Putamen (tissue), 1 donor: ENCODE data around the gene PBRM1.

Experiments used
- DNase-seq: peaks from one replicate; pipeline ENCODE4 v3.0.0-alpha.2; 2016; ENCODE audit warnings: low spot score

The PBRM1 gene

GRCh38 chr3:52670621-52671521 is 14.8 kb downstream of the PBRM1 start:
- DNase-seq, result no peak

DNA sequence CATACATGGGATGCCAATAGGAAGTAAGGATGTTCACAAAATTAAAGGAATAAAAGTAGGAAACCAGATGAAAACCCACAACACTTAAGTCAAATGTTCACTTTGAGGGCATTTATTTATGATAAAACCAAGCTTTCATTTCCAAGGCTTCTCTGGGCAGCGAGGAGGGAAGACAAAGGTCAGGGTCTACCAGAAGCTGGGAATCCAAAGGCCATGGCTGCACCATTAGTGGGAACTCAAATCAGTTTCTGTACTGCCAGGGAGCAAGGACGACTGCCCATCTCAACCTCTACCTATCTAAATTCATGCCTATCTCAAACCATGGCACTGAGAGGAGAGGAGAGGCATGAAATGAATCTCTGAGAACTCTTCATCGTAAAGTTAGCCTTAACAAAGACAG is 22.6 kb downstream of the PBRM1 start:
- DNase-seq, result no peak

GRCh38 chr3:52660046-52660445 is 25.7 kb downstream of the PBRM1 start:
- DNase-seq, result no peak

- DNase-seq, result no peak
Observed at GRCh38 chr3:52655895-52656294, 29.8 kb downstream of the PBRM1 start.

DNA sequence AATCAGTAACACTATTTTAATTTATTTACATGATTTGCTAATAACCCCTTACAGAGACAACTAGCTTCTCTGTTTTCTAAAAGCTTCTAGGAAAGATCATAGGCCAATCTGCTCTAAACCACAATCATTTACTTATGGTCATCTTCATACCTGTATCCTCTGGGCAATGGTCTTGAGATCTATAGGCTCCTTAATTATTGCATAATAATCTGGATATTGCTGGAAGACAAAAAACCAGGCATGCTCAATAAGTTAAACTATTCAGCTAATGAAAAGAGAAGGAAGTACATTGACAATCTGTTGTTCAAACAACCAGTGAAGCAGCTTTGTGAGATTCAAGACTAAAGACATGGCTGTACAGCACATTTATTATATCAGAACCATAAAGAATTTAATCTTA is 34.1 kb downstream of the PBRM1 start:
- no peak for DNase-seq

DNA sequence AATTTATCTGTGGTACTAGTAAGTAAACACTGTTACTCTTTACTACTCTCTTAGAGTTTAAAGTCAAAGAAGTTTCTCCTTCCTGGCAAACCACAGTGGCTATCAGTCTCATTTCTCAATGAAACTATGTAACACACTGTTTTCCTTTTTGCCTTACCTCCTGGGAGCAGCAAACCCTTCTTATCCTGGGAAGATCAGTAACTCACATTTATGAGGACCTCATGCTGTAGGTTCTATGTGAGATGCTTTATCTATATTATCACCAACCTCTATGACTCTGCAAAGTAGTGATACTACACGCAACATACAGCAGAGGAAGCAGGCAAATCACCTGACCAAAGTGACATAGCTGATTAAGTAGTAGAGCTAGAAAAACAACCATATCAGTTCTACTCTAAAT is 35.3 kb downstream of the PBRM1 start:
- no peak for DNase-seq

- no peak for DNase-seq
Observed at GRCh38 chr3:52649461-52650210, 36.1 kb downstream of the PBRM1 start.

DNA sequence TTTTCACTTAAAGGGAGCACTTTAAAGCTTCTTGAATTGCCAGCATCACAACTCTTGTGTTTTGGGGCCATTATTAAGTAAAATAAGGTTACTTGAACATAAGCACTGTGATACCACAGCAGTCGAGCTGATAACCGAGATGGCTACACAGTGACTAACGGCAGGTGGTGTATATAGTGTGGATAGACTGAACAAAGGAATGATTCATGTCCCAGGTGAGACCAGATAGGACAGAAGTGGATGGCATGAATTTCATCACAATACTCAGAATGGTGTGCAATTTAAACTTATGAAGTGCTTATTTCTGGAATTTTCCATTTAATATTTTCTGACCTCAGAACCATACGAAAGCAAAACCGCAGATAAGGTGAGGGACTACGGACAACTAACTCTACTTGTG is 40.2 kb downstream of the PBRM1 start:
- DNase-seq, result no peak

DNA sequence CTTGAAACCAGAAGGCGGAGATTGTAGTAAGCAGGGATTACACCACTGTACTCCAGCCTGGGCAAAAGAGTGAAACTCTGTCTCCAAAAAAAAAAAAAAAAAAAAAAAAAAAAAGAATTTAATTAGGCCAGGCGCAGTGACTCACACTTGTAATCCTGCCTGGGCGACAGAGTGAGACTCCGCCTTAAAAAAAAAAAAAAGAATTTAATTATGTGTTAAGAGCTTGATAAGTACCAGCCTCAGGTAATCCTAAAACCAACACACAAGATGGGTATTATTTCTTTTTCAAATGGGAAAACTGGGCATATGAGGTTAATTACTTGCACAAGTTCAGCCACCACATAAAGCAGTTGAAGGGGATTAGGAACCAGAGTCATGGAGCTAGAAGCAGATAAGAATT is 49.0 kb downstream of the PBRM1 start:
- no peak for DNase-seq

DNA sequence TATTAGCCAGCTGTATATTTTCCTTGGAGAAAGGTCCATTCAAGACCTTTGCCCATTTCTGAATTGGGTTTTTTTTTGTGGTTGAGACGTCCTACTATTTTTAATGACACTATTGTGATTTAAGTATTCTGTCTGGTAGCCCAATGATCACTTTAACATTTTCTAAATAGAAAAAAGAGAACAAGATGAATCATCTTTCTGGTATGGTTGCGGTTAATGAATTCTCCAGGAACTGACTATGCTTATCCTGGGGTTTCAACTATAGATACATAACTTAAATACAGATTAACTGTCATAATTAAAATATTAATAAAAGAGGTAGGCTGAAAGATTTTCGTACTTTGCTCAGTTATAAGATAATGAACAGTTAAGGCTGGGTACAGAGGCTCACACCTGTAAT is 51.9 kb downstream of the PBRM1 start:
- no peak for DNase-seq

DNA sequence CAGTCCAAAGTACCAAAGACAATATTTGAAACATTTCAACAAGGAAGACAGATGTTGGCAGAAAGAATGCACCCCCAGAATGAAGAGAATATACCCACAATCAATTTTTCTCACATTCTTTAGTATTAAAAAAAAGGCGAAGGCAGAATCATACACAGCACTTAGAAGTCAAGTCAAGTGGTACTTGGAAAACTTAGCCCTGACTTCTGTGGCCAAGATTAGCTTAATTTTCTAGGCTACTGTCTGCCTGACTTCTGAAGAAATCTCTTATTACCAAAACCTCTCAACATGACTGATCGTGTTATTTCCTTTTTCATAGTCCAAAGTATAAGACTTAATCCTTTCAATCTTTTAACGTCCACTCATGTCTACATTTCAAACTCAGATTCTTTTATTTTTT is 60.7 kb downstream of the PBRM1 start:
- no peak for DNase-seq

- no peak for DNase-seq
Observed at GRCh38 chr3:52623234-52623792, 62.4 kb downstream of the PBRM1 start.

- DNase-seq, result no peak
Observed at GRCh38 chr3:52620580-52620979, 65.1 kb downstream of the PBRM1 start.

GRCh38 chr3:52615166-52615565 is 70.5 kb downstream of the PBRM1 start:
- DNase-seq, result no peak

DNA sequence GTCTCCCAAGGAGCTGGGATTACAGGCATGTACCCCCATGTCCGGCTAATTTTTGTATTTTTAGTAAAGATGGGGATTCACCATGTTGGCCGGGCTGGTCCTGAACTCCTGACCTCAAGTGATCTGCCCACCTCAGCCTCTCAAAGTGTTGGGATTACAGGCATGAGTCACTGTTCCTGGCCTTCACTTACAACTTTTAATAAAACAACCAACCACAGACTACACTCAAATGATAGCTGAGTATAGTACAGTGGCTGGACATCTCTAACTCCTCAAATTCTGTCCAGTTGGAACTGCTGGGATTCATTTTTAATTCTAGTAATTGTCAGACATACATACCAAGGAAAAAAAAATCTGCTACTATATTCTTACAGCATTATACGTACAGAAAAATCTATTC is 71.0 kb downstream of the PBRM1 start:
- no peak for DNase-seq

DNA sequence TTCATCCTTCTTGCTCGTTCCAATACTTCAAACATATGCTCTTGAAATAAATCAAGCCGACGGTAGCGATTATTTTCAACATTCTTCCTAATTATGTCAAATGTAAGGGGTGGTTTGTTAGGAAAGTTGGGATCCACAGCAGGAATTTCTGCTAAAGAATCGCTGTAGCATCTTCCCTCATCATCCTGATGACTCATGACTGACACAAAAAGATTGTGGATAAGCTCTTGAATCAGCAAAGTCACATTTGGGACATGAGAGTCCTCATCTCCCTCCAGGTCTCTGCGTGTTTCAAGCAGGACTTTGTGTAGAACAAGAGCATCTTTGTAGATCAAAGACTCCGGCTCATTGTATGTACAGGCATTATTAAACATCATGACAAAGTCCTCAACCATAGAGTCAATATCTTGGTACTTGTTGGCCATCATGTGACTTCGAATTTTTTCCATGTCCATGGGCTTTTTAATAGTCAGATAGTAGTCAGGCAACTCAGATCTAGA is 76.3 kb downstream of the PBRM1 start:
- peak; percentile 18 for DNase-seq

DNA sequence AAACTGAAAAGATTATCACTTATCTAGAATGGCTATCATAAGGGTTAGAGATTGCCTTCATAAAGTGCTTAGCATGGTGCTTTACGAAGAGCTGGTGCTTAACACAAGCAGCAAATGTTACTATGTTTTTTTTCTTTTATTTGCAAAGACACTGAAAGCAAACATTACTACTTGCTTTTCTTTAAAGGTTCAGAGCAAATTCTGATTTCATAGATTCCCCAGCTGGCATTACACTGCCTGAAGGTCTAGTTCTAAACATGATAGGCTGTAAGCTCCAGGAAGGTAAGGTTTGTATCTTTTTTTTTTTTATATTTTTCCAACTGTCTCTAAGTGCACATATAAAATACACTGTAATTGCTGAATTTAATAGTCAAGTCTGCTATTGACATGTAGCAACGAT is 77.4 kb downstream of the PBRM1 start:
- no peak for DNase-seq

GRCh38 chr3:52606373-52607085 is 79.2 kb downstream of the PBRM1 start:
- DNase-seq, result peak; percentile 21

GRCh38 chr3:52600258-52600657 is 85.5 kb downstream of the PBRM1 start:
- no peak for DNase-seq

- peak; percentile 95 for DNase-seq
Observed at GRCh38 chr3:52596658-52597265, 89.0 kb downstream of the PBRM1 start.

- peak; percentile 21 for DNase-seq
Observed at GRCh38 chr3:52593103-52593502, 92.6 kb downstream of the PBRM1 start.
